ENCODE measurements around the gene ZNF511. TPM values are rescaled to one million over a fixed set of nuclear protein-coding genes. Genes with fewer than 3 reads are reported as not detected.

ZNF511 gene
- total RNA-seq, 1 donor from 2014 or later, result 76.3 TPM

DNA sequence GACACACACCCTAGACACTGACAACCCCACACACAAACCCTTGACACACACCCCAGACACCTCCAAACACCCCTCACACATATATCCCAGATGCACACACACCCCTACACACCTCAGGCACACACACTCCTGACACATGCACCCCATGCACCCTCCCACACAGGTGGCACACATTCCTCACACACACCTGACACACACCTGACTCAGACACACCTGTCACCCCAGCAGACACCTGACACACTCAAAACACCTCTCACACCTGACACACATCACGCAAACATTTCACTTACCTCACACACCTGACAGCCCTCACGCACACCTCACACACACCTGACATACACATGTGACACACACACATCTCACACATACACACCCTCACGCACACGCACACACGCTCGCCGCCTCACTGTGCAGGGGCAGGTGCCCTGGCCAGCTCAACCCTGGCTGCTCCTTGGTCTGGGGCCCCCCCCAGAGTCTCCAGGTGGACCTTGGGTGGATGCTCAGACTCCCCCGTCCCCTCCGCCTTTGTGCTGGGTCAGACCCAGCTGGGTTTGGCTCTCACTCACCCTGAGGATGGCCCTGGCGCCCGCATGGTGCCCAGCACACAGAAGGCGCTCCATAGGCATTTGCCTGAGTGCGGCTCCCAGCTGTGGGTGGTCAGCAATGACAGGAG is 31.1 kb downstream of the ZNF511 start:
- DNase-seq (ENCODE audit: low spot score), result no peak

DNA sequence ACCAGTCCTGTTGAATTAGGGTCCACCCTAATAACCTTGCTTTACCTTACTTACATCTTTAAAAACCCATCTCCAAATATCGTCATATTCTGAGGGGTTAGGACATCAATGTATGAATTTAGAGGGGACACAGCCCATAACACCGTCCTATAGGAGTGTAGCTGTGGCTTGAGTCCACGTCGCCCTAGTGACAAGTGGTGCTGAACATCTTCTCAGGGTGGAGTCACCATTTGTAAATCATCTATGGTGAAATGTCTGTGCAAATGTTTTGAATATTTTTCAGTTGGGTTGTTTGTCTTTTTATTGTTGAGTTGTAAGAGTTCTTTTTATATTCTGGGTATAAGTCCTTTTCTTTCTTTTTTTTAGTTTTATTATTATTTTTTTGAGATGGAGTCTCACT is 33.3 kb downstream of the ZNF511 start:
- Mint-ChIP-seq H3K9me3 (no peaks in the 10 kb centered on the region), H3K36me3 (ENCODE audit: low read depth) (no peaks in the 10 kb centered on the region), H3K4me3 (no peak overlapping the region), H3K27me3 (ENCODE audit: insufficient read depth) (peaks cover 15% of the 10 kb centered on the region), H3K4me1 (ENCODE audit: low read depth) (no peaks in the 10 kb centered on the region), H3K27ac (no peak overlapping the region)
- intact Hi-C loops (cut with micrococcal nuclease), result no loop called here
- DNase-seq (ENCODE audit: low spot score), result no peak

More for the DNA sequence above, 31.1 kb downstream of the ZNF511 start:
- Mint-ChIP-seq H3K36me3 (ENCODE audit: low read depth) (no peaks in the 10 kb centered on the region), H3K9me3 (no peaks in the 10 kb centered on the region), H3K4me1 (ENCODE audit: low read depth) (peaks cover 1% of the 10 kb centered on the region), H3K4me3 (no peak overlapping the region), H3K27ac (no peak overlapping the region), H3K27me3 (ENCODE audit: insufficient read depth) (peaks cover 10% of the 10 kb centered on the region)
- intact Hi-C loops (cut with micrococcal nuclease), result no loop called here

DNA sequence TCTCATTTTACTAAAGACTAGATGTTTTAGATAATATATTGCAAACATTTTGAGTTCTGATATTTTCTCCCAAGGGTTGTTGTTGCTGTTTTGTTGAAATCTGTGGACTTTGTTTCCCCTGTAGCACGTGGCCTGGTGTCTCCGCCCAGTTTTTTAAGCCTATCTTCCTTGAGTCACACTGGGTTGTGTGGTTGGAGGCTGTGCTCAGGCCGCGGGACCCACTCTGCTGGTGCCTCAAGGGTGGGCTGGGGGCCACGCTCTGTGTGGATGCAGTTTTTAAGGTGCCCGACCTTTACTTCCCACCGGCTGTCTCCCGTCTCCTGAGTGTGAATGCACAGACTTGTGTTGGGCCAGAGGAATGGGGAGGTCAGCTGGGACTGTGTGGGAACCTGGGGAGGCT is 34.2 kb downstream of the ZNF511 start:
- intact Hi-C loops (cut with micrococcal nuclease), result no loop called here
- Mint-ChIP-seq H3K36me3 (ENCODE audit: low read depth) (no peaks in the 10 kb centered on the region), H3K4me1 (ENCODE audit: low read depth) (no peaks in the 10 kb centered on the region), H3K27ac (no peak overlapping the region), H3K9me3 (no peaks in the 10 kb centered on the region), H3K4me3 (no peak overlapping the region), H3K27me3 (ENCODE audit: insufficient read depth) (peaks cover 15% of the 10 kb centered on the region)
- DNase-seq (ENCODE audit: low spot score), result no peak

DNA sequence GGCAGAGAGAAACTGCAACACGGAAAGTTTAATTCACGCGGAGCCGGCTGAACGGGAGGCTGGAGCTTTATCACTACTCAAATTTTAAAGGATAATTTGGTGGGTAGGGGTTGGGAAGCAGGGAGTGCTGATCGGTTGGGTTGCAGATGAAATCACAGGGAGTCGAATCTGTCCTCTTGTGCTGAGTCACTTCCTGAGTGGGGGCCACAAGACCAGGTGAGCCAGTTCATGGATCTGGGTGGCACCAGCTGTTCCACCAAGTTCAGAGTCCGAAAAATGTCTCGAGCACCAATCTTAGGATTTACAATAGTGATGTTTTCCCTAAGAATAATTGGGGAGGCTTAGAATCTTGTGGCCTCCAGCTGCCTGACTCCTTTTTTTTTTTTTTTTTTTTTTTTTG is 34.8 kb downstream of the ZNF511 start:
- H3K27ac Mint-ChIP-seq, result no peak overlapping the region
- H3K4me3 Mint-ChIP-seq, result no peak overlapping the region
- H3K27me3 Mint-ChIP-seq (ENCODE audit: insufficient read depth), result peaks cover 15% of the 10 kb centered on the region
- no peak for DNase-seq (ENCODE audit: low spot score)
- intact Hi-C loops (cut with micrococcal nuclease), result no loop called here
- no peaks in the 10 kb centered on the region for H3K9me3 Mint-ChIP-seq
- no peaks in the 10 kb centered on the region for H3K4me1 Mint-ChIP-seq (ENCODE audit: low read depth)
- no peaks in the 10 kb centered on the region for H3K36me3 Mint-ChIP-seq (ENCODE audit: low read depth)

DNA sequence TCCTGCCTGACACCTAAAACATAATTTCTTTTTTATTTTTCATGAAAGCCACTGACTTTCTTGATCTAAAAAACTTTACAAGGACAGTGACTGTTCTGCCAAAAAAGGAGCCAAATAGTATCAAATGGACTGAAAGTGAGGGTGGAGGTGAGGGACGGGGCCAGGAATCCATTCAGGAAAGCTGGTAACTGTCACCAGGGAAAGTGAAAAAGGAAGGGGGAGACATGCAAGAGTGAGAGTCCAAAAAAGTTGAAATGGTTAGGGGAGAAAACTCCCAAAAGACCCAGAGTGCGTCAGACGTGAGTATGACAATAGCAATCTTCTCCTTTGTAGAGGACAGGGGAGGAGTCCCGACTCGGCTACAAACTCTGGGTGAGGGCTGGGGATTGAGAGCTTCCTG is 35.5 kb downstream of the ZNF511 start:
- H3K27me3 Mint-ChIP-seq (ENCODE audit: insufficient read depth), result peaks cover 15% of the 10 kb centered on the region
- no peak overlapping the region for H3K4me3 Mint-ChIP-seq
- no peaks in the 10 kb centered on the region for H3K36me3 Mint-ChIP-seq (ENCODE audit: low read depth)
- no peak overlapping the region for H3K27ac Mint-ChIP-seq
- H3K4me1 Mint-ChIP-seq (ENCODE audit: low read depth), result no peaks in the 10 kb centered on the region
- H3K9me3 Mint-ChIP-seq, result no peaks in the 10 kb centered on the region
- intact Hi-C loops (cut with micrococcal nuclease), result no loop called here
- no peak for DNase-seq (ENCODE audit: low spot score)

DNA sequence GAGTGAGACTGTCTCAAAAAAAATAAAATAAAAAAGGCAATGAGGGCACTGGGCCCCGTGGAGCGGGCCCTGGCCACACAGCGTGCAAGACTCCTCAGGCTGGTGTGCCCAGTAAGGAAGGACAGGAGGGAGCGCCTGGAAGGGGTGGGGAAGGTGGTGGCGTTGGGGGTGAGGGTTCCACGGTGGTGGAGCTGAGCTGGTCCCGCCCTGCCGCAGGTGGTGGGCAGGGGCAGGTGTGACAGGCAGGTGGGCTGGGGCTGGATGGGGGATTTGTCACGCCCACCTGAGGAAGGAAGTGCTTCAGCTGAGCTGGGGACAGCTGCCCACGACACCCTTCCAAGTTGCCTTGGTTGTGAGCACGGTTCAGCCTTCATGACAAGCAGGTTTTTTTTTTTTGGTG is 37.7 kb downstream of the ZNF511 start:
- no peak for DNase-seq (ENCODE audit: low spot score)
- H3K27ac Mint-ChIP-seq, result no peak overlapping the region
- H3K4me3 Mint-ChIP-seq, result no peak overlapping the region
- H3K9me3 Mint-ChIP-seq, result no peaks in the 10 kb centered on the region
- intact Hi-C loops (cut with micrococcal nuclease), result no loop called here
- H3K4me1 Mint-ChIP-seq (ENCODE audit: low read depth), result no peaks in the 10 kb centered on the region
- H3K36me3 Mint-ChIP-seq (ENCODE audit: low read depth), result no peaks in the 10 kb centered on the region
- H3K27me3 Mint-ChIP-seq (ENCODE audit: insufficient read depth), result peaks cover 15% of the 10 kb centered on the region

DNA sequence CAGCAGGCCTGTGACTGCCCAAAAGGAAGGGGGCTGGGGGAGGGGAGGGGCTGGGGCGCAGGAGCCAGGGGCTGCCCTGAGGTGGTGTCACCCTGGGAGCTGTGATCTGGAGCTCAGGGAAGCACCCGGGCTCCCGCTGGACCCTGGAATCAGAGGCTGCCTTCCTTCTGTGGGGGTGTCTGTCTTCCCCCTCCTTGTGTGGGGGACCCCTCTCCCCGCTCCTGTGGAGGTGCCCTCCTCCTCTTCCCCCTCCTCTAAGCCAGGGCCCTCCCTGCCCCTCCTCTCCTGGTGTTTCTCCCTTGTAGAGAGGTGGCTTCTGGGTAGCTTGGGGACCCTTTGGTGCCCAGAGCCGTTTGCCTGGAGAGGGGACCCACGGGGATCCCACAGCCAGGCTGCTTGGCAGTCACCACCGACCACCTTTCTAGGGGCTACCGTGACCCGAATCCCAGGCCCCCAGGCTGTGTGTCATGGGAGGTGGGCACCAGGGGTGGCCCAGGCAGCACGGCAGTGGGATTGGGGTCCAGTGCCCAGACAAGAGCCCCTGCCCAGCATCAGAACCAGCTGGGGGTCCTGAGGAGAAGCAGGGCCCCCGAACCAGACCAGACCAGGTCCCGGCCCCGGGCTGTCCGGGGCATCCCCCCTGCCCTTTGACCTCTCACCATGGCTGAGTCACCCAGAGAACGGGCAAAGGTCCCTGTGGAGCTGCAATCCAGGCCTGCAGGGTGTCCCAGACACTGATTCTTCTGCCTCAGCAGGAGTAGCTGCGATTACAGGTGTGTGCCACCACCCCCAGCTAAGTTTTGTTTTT is 39.2 kb downstream of the ZNF511 start:
- H3K27me3 Mint-ChIP-seq (ENCODE audit: insufficient read depth), result peaks cover 12% of the 10 kb centered on the region
- no peak overlapping the region for H3K4me3 Mint-ChIP-seq
- H3K4me1 Mint-ChIP-seq (ENCODE audit: low read depth), result no peaks in the 10 kb centered on the region
- no peak for DNase-seq (ENCODE audit: low spot score)
- intact Hi-C loops (cut with micrococcal nuclease), result no loop called here
- no peak overlapping the region for H3K27ac Mint-ChIP-seq
- no peaks in the 10 kb centered on the region for H3K36me3 Mint-ChIP-seq (ENCODE audit: low read depth)
- no peaks in the 10 kb centered on the region for H3K9me3 Mint-ChIP-seq

DNA sequence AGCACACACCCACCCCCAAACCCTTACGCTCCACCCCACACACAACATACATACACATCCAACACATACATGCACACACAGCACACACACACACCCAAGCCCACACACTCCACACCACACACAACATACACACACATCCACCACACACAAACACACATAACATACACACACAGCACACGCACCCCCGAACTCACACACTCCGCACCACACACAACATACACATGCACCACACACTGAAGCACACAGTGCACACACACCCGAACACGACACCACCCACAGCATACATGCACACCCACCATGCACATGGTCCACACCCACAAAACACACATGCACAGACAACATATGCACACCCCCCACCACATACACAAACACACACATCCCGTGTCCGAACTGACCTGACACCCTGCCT is 40.5 kb downstream of the ZNF511 start:
- H3K27me3 Mint-ChIP-seq (ENCODE audit: insufficient read depth), result peaks cover 10% of the 10 kb centered on the region
- H3K4me3 Mint-ChIP-seq, result no peak overlapping the region
- no peaks in the 10 kb centered on the region for H3K36me3 Mint-ChIP-seq (ENCODE audit: low read depth)
- H3K9me3 Mint-ChIP-seq, result no peaks in the 10 kb centered on the region
- no peaks in the 10 kb centered on the region for H3K4me1 Mint-ChIP-seq (ENCODE audit: low read depth)
- intact Hi-C loops (cut with micrococcal nuclease), result no loop called here
- no peak for DNase-seq (ENCODE audit: low spot score)
- no peak overlapping the region for H3K27ac Mint-ChIP-seq

DNA sequence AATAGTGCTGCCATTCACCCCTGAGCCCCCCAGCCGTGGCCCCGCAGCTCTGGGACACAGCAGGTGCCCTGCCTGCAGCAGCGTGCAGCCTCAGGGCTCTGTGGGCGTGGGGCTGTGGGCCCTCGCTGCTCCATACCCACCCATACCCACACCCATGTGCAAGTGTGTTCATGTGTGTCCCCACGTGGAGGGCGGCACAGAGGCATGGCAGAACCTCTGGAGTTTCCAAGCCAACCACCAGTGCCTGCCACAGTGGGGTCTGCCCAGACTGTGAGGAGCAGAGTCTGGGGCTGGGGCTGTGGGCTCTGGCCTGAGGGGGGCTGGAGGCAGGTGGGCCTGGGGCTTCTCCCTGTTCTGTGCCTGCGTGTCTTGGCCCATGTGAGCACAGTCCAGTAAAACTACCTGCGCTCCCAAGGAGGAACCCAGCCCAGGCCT is 40.9 kb downstream of the ZNF511 start:
- Mint-ChIP-seq H3K4me3 (no peak overlapping the region), H3K36me3 (ENCODE audit: low read depth) (no peaks in the 10 kb centered on the region), H3K9me3 (no peaks in the 10 kb centered on the region), H3K4me1 (ENCODE audit: low read depth) (no peaks in the 10 kb centered on the region), H3K27me3 (ENCODE audit: insufficient read depth) (peaks cover 10% of the 10 kb centered on the region), H3K27ac (no peak overlapping the region)
- DNase-seq (ENCODE audit: low spot score), result no peak
- intact Hi-C loops (cut with micrococcal nuclease), result no loop called here

DNA sequence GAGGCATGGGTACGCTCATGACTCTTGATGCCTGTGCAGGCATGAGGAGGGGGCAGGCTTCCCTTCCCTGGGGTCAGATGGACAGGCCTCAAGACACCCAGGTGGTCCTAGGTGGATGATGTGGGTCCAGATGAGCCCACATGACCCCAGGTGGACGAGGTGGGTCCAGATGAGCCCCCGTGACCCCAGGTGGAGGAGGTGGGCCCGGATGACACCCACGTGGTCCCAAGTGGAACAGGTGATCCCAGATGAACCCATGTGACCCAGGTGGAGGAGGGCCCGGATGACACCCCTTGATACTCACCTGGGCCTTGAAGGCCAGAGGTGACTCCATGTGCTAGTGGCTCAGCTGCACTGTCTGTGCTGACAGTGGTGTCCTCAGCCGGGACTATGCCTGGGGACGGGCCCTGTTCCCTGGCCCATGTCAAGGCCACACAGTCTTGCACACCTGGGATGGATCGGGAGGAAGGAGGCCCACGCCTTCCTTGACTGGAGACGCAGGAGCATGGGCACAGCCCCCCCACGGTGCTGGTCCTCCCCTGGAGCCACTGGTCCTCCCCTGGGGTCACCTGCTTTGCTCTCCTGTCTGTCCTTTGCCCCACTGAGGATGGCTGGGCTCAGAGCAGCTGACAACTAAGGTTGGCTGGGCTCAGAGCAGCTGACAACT is 41.7 kb downstream of the ZNF511 start:
- Mint-ChIP-seq H3K36me3 (ENCODE audit: low read depth) (no peaks in the 10 kb centered on the region), H3K27ac (no peak overlapping the region), H3K4me3 (no peak overlapping the region), H3K4me1 (ENCODE audit: low read depth) (no peaks in the 10 kb centered on the region), H3K9me3 (no peaks in the 10 kb centered on the region), H3K27me3 (ENCODE audit: insufficient read depth) (peaks cover 3% of the 10 kb centered on the region)
- DNase-seq (ENCODE audit: low spot score), result no peak
- intact Hi-C loops (cut with micrococcal nuclease), result no loop called here

DNA sequence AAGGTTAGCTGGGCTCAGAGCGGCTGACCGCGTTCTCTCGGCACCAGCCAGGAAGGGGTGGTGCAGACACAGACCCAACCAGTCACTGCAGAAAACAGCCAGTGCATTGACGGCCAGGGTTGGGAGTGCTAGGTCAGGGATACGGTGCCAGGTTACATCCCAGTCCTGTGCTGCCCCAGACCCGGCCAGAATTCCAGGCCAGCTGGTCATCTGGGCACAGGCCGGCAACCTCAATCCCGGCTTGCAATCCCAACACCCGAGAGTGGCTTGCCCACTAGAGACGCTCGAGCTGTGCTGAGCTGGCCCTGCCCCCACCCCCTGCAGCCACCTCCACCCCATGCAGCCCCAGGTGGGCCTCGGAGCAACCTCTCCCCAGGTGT is 42.2 kb downstream of the ZNF511 start:
- intact Hi-C loops (cut with micrococcal nuclease), result no loop called here
- H3K27ac Mint-ChIP-seq, result no peak overlapping the region
- no peak for DNase-seq (ENCODE audit: low spot score)

DNA sequence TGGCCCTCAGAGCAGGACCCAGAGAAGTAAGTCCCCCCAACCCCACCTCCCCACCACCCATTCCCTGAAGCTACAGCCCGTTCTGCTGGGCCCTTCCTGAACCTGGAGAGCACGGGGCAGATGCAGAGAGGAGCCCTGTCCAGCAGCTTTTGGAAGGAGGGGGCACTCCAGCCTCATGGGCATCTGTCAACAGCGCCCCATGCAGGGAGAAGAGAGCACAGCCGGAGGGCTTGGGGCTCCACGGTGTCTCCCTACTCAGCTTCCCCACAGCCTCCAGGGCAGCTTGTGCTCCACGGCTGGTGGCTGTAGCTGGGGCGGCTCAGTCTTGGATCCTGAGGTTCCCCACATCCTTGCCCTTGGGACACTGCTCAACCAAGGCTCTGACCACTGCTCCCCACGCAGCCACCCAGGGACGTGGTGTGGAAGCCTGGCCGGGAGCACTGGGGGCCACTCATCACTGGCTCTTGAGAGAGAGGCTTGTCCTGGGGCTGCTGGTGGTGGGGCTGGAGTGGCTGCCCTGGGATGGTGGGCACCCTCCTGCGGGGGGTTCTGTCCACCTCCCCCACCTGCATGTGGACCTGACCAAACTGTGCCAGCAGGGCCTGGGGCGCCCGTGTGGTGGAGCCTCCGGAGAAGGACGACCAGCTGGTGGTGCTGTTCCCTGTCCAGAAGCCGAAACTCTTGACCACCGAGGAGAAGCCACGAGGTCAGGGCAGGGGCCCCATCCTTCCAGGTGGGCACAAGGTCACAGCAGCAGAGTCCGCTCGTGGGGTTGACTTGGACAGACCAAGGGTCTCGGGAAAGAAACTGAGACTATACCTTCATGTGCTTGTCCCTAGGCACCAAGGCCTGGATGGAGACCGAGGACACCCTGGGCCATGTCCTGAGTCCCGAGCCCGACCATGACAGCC is 42.9 kb downstream of the ZNF511 start:
- H3K4me3 Mint-ChIP-seq, result no peak overlapping the region
- no peak overlapping the region for H3K27ac Mint-ChIP-seq
- DNase-seq (ENCODE audit: low spot score), result no peak
- H3K9me3 Mint-ChIP-seq, result no peaks in the 10 kb centered on the region
- H3K27me3 Mint-ChIP-seq (ENCODE audit: insufficient read depth), result no peaks in the 10 kb centered on the region
- no peaks in the 10 kb centered on the region for H3K4me1 Mint-ChIP-seq (ENCODE audit: low read depth)
- intact Hi-C loops (cut with micrococcal nuclease), result no loop called here
- no peaks in the 10 kb centered on the region for H3K36me3 Mint-ChIP-seq (ENCODE audit: low read depth)

More for the DNA sequence above, 42.2 kb downstream of the ZNF511 start:
- Mint-ChIP-seq H3K4me1 (ENCODE audit: low read depth) (no peaks in the 10 kb centered on the region), H3K36me3 (ENCODE audit: low read depth) (no peaks in the 10 kb centered on the region), H3K27me3 (ENCODE audit: insufficient read depth) (peaks cover 2% of the 10 kb centered on the region), H3K4me3 (no peak overlapping the region), H3K9me3 (no peaks in the 10 kb centered on the region)
